SK-N-SH (cell line): ENCODE results near the gene RBBP8NL. TPM values are rescaled to one million over a fixed set of nuclear protein-coding genes. Genes with fewer than 3 reads are reported as not detected.

Experiments
- CTCF ChIA-PET: fragments of 300-600, 350-600 bp; formaldehyde crosslinking; extraction: SDS; loops from one replicate; lab custom pipeline; 2021; lab: Yijun Ruan, JAX
- POLR2A ChIA-PET: fragments of 350-600 bp; sonication (Branson Sonifier 250); formaldehyde crosslinking; extraction: SDS; loops from one replicate; lab custom pipeline; 2020; ENCODE audit warnings: antibody characterized with exemption, inconsistent platforms; lab: Yijun Ruan, JAX
- DNase-seq: peaks from one replicate; pipeline ENCODE4 v3.0.0; 2012
- H2AFZ ChIP-seq: fragments of 200-600 bp; sonication (generic); 2 replicates; pipeline ENCODE4 v1.8.1; 2016; ENCODE audit warnings: antibody characterized with exemption, mild to moderate bottlenecking, low read depth
- H3F3A ChIP-seq: fragments of 200-600 bp; sonication (generic); replicated peaks from 2 replicates; pipeline ENCODE3; 2016; ENCODE audit warnings: antibody characterized with exemption, mild to moderate bottlenecking; ENCODE audit not compliant: insufficient read depth
- H3K27ac ChIP-seq, 2 experiments: fragments of 200-500 bp in 1 of 2; fragments of 200-600 bp in 1 of 2; sonication (Bioruptor generic) in 1 of 2; sonication (generic), shearing (Covaris generic) in 1 of 2; 2 replicates each; pipeline versions ENCODE4 v1.5.1 to v1.6.1; 2014 to 2016; ENCODE audit warnings: low read depth in 2 of 2, inconsistent platforms in 1 of 2, low read length in 1 of 2, mild to moderate bottlenecking in 1 of 2, mixed read lengths in 1 of 2
- H3K27me3 ChIP-seq: fragments of 200-600 bp; sonication (generic), shearing (Covaris generic); 2 replicates; pipeline ENCODE4 v1.6.1; 2016; ENCODE audit warnings: mixed run types; ENCODE audit not compliant: insufficient read depth
- H3K36me3 ChIP-seq, 2 experiments: fragments of 200-500 bp in 1 of 2; fragments of 200-600 bp in 1 of 2; sonication (Bioruptor generic) in 1 of 2; sonication (generic) in 1 of 2; replicated peaks in 1 of 2; 2 replicates each; pipeline versions ENCODE3 to v1.5.1; 2014 to 2016; ENCODE audit warnings: low read length in 1 of 2, mild to moderate bottlenecking in 1 of 2; ENCODE audit not compliant: insufficient read depth in 2 of 2, control insufficient read depth in 1 of 2
- H3K4me1 ChIP-seq, 2 experiments: fragments of 200-500 bp in 1 of 2; fragments of 200-600 bp in 1 of 2; sonication (Bioruptor generic) in 1 of 2; sonication (generic), shearing (Covaris generic) in 1 of 2; 2 replicates each; pipeline versions ENCODE4 v1.5.1 to v1.6.1; 2014 to 2016; ENCODE audit warnings: low read depth in 1 of 2, low read length in 1 of 2, mixed run types in 1 of 2; ENCODE audit not compliant: insufficient read depth in 2 of 2, control insufficient read depth in 1 of 2
- H3K4me2 ChIP-seq: fragments of 200-600 bp; sonication (generic), shearing (Covaris generic); 2 replicates; pipeline ENCODE4 v1.6.1; 2017; ENCODE audit warnings: mixed run types
- H3K4me3 ChIP-seq, 2 experiments: fragments of 200-500 bp in 1 of 2; fragments of 200-600 bp in 1 of 2; sonication (Bioruptor generic) in 1 of 2; sonication (generic), shearing (Covaris generic) in 1 of 2; 2 replicates each; pipeline versions ENCODE4 v1.5.1 to v1.8.1; 2014 to 2016; ENCODE audit warnings: low read depth in 2 of 2, inconsistent platforms in 1 of 2, low read length in 1 of 2, mild to moderate bottlenecking in 1 of 2, mixed read lengths in 1 of 2, moderate library complexity in 1 of 2
- H3K79me2 ChIP-seq: fragments of 200-600 bp; sonication (generic); 2 replicates; pipeline ENCODE4 v1.8.1; 2017; ENCODE audit warnings: mild to moderate bottlenecking; ENCODE audit not compliant: insufficient read depth
- H3K9ac ChIP-seq: fragments of 200-600 bp; sonication (generic); 2 replicates; pipeline ENCODE4 v1.6.1; 2017; ENCODE audit warnings: mixed run types
- H3K9me2 ChIP-seq: fragments of 200-600 bp; sonication (generic); 2 replicates; pipeline ENCODE4 v1.6.1; 2017; ENCODE audit warnings: mixed run types
- H3K9me3 ChIP-seq: fragments of 200-600 bp; sonication (generic); 2 replicates; pipeline ENCODE4 v1.6.1; 2017; ENCODE audit warnings: mixed run types, mild to moderate bottlenecking, moderate library complexity
- H4K20me1 ChIP-seq: fragments of 200-600 bp; sonication (generic); 2 replicates; pipeline ENCODE4 v1.6.1; 2017; ENCODE audit warnings: mild to moderate bottlenecking, mixed run types; ENCODE audit not compliant: insufficient read depth
- ELF1 ChIP-seq: IDR thresholded peaks from 2 replicates; pipeline ENCODE4 v1.4.0; 2012
- EP300 ChIP-seq, 2 experiments: IDR thresholded peaks; 2 replicates each; pipeline versions ENCODE4 v1.4.0 to v1.6.1; 2012; ENCODE audit warnings: borderline replicate concordance in 1 of 2, low read depth in 1 of 2, low read length in 1 of 2
- GABPA ChIP-seq: IDR thresholded peaks from 2 replicates; pipeline ENCODE4 v1.4.0; 2012; ENCODE audit warnings: low read depth, mild to moderate bottlenecking
- GATA2 ChIP-seq: sonication (generic); formaldehyde crosslinking; IDR thresholded peaks from 2 replicates; pipeline ENCODE4 v1.5.0; 2020; ENCODE audit warnings: mild to moderate bottlenecking, missing genetic modification reagents
- MEF2A ChIP-seq: IDR thresholded peaks from 2 replicates; pipeline ENCODE4 v1.4.0; 2012; ENCODE audit warnings: low read depth, borderline replicate concordance
- MXI1 ChIP-seq: IDR thresholded peaks from 2 replicates; pipeline ENCODE4 v1.6.1; 2012; ENCODE audit warnings: mild to moderate bottlenecking, low read depth, low read length, improper control_type of control experiment
- POLR2AphosphoS5 ChIP-seq: IDR thresholded peaks from 2 replicates; pipeline ENCODE4 v1.6.1; 2012; ENCODE audit warnings: low read depth, low read length
- RAD21 ChIP-seq: IDR thresholded peaks from 2 replicates; pipeline ENCODE4 v1.6.1; 2012; ENCODE audit warnings: mild to moderate bottlenecking, low read length
- RFX5 ChIP-seq: IDR thresholded peaks from 2 replicates; pipeline ENCODE4 v1.6.1; 2012; ENCODE audit warnings: mild to moderate bottlenecking, improper control_type of control experiment, low read length
- SIN3A ChIP-seq: IDR thresholded peaks from 2 replicates; pipeline ENCODE4 v1.6.1; 2012; ENCODE audit warnings: low read depth, mild to moderate bottlenecking, low read length, moderate library complexity, borderline replicate concordance
- TCF12 ChIP-seq: IDR thresholded peaks from 2 replicates; pipeline ENCODE4 v1.4.0; 2012
- WGBS: methylation state at CpG from one replicate; pipeline ENCODE4 v1.1.6; 2017; ENCODE audit warnings: low lambda C conversion rate; 5-methylcytosine and 5-hydroxymethylcytosine counted together
- polyA plus RNA-seq, 3 experiments: library from polyadenylated mRNA; depleted of rRNA; stranded (reverse); fragments of >200 nt; gene quantifications; 2 replicates each; pipeline ENCODE4 v1.2.3, GENCODE V29; 2012
- TF ChIP-seq, protein P1 (sequence below): IDR thresholded peaks from 2 replicates; pipeline ENCODE4 v1.4.0; 2012; ENCODE audit warnings: low read depth
- TF ChIP-seq, protein P2 (sequence below): IDR thresholded peaks from 2 replicates; pipeline ENCODE4 v1.6.1; 2012; ENCODE audit warnings: mild to moderate bottlenecking, low read depth, low read length, moderate library complexity
- TF ChIP-seq, protein P3 (sequence below): fragments of 150-350 bp; IDR thresholded peaks from 2 replicates; pipeline ENCODE4 v1.6.1; 2016; ENCODE audit warnings: mild to moderate bottlenecking, low read depth, low read length
- TF ChIP-seq, protein P4 (sequence below): fragments of 200-600 bp; sonication (generic); IDR thresholded peaks from 2 replicates; pipeline ENCODE4 v1.6.1; 2017; ENCODE audit warnings: antibody characterized with exemption, mild to moderate bottlenecking, moderate library complexity
- TF ChIP-seq, protein P5 (sequence below): IDR thresholded peaks from 2 replicates; pipeline ENCODE4 v1.4.0; 2012; ENCODE audit warnings: low read depth, borderline replicate concordance
- TF ChIP-seq, protein P6 (sequence below): IDR thresholded peaks from 2 replicates; pipeline ENCODE4 v1.4.0; 2012; ENCODE audit warnings: low read depth, borderline replicate concordance

RBBP8NL gene
- polyA plus RNA-seq, 1 of the 3 experiments (the other 2 are of a cell fraction), result not detected

DNA sequence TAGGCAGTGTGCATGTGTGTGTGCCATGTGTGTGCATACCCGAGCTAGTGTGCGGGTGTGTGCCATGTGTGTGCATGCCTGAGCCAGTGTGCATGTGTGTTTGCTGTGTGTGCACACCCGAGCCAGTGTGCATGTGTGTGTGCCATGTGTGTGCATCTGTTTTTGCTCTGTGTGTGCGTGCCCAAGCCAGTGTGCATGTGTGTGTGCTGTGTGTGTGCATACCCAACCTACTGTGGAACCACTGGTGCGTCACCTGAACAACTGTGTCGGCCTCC is 5.7 kb downstream of the RBBP8NL start:
- Histone ChIP-seq H3K9me2 (no peaks in the 10 kb centered on the region), H3K4me1 (no peaks in the 10 kb centered on the region), H3K4me2 (no peak overlapping the region), H3K9me3 (no peaks in the 10 kb centered on the region), H3K27ac (no peak overlapping the region), H3K79me2 (no peaks in the 10 kb centered on the region), H3K36me3 (no peaks in the 10 kb centered on the region), H4K20me1 (no peaks in the 10 kb centered on the region), H3F3A (no peaks in the 10 kb centered on the region), H3K27me3 (no peaks in the 10 kb centered on the region), H2AFZ (no peak overlapping the region), H3K4me3 (no peak overlapping the region), H3K9ac (no peak overlapping the region)
- ChIA-PET CTCF (no interaction called here), POLR2A (no interaction called here)
- TF ChIP-seq TCF12 (no peak), POLR2AphosphoS5 (no peak)
- WGBS, result 46% methylated on average over 4 of the region's 6 CpGs
- DNase-seq, result no peak

DNA sequence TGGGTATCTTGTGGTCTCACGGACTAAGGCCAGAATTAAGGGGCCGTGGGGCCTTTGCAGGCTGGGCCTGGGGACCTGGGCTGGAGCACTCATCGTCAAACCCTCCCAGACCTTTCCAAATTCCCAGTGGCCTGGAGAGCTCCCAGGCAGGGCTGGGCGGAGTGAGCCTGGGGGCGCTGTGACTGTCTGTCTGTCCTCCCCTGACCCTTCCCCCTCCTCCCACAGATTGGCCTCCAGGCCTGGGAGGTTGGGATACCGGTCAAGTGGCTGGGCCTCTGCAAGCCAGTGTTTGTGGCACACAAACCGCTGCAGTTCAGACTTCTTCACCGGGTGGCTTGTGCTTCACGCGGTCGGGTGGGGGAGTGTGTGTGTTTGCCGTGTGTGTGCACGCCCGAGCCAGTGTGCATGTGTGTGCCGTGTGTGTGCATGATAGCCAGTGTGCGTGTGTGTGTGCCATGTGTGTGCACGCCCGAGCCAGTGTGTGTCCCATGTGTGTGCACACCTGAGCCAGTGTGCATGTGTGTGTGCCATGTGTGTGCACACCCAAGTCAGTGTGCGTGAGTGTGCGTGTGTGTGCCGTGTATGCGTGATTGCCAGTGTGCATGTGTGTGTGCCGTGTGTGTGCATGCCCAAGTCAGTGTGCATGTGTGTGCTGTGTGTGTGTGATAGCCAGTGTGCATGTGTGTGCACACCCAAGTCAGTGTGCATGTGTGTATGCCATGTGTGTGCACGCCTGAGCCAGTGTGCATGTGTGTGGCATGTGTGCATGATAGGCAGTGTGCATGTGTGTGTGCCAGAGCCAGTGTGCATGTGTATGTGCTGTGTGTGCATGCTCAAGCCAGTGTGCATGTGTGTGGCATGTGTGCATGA is 6.3 kb downstream of the RBBP8NL start:
- POLR2A ChIA-PET, result no interaction called here
- CTCF ChIA-PET, result interaction anchor here (1.1 to 2.8 kb wide), 2 partner anchors 11 to 79 kb away, joined by 4 to 16 read pairs; no protein-coding TSS in a partner anchor
- H3K9me3 ChIP-seq, result no peaks in the 10 kb centered on the region
- H3K36me3 ChIP-seq, result no peaks in the 10 kb centered on the region
- no peaks in the 10 kb centered on the region for H3K79me2 ChIP-seq
- 81% methylated on average over 17 of the region's 24 CpGs for WGBS
- no peaks in the 10 kb centered on the region for H3K9me2 ChIP-seq
- no peaks in the 10 kb centered on the region for H3K4me1 ChIP-seq
- no peaks in the 10 kb centered on the region for H4K20me1 ChIP-seq
- H3K4me2 ChIP-seq, result no peak overlapping the region
- no peak for DNase-seq
- H3K4me3 ChIP-seq, result no peak overlapping the region
- no peak overlapping the region for H2AFZ ChIP-seq
- no peaks in the 10 kb centered on the region for H3K27me3 ChIP-seq
- no peak overlapping the region for H3K9ac ChIP-seq
- no peak overlapping the region for H3K27ac ChIP-seq
- H3F3A ChIP-seq, result no peaks in the 10 kb centered on the region
- TF ChIP-seq, protein P1, sequence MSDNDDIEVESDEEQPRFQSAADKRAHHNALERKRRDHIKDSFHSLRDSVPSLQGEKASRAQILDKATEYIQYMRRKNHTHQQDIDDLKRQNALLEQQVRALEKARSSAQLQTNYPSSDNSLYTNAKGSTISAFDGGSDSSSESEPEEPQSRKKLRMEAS, result no peak
- TF ChIP-seq EP300 (IDR thresholded peaks at IDR 0.05; ENCODE audit: borderline replicate concordance in 1 of 2, low read depth in 1 of 2, low read length in 1 of 2), result no peak
- TF ChIP-seq, protein P2, sequence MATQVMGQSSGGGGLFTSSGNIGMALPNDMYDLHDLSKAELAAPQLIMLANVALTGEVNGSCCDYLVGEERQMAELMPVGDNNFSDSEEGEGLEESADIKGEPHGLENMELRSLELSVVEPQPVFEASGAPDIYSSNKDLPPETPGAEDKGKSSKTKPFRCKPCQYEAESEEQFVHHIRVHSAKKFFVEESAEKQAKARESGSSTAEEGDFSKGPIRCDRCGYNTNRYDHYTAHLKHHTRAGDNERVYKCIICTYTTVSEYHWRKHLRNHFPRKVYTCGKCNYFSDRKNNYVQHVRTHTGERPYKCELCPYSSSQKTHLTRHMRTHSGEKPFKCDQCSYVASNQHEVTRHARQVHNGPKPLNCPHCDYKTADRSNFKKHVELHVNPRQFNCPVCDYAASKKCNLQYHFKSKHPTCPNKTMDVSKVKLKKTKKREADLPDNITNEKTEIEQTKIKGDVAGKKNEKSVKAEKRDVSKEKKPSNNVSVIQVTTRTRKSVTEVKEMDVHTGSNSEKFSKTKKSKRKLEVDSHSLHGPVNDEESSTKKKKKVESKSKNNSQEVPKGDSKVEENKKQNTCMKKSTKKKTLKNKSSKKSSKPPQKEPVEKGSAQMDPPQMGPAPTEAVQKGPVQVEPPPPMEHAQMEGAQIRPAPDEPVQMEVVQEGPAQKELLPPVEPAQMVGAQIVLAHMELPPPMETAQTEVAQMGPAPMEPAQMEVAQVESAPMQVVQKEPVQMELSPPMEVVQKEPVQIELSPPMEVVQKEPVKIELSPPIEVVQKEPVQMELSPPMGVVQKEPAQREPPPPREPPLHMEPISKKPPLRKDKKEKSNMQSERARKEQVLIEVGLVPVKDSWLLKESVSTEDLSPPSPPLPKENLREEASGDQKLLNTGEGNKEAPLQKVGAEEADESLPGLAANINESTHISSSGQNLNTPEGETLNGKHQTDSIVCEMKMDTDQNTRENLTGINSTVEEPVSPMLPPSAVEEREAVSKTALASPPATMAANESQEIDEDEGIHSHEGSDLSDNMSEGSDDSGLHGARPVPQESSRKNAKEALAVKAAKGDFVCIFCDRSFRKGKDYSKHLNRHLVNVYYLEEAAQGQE, result no peak
- no peak for TF ChIP-seq MXI1
- TF ChIP-seq TCF12, result no peak
- TF ChIP-seq, protein P3, sequence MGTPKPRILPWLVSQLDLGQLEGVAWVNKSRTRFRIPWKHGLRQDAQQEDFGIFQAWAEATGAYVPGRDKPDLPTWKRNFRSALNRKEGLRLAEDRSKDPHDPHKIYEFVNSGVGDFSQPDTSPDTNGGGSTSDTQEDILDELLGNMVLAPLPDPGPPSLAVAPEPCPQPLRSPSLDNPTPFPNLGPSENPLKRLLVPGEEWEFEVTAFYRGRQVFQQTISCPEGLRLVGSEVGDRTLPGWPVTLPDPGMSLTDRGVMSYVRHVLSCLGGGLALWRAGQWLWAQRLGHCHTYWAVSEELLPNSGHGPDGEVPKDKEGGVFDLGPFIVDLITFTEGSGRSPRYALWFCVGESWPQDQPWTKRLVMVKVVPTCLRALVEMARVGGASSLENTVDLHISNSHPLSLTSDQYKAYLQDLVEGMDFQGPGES, result no peak
- no peak for TF ChIP-seq MEF2A
- no peak for TF ChIP-seq GATA2 (CRISPR knock-in tag)
- TF ChIP-seq, protein P4, sequence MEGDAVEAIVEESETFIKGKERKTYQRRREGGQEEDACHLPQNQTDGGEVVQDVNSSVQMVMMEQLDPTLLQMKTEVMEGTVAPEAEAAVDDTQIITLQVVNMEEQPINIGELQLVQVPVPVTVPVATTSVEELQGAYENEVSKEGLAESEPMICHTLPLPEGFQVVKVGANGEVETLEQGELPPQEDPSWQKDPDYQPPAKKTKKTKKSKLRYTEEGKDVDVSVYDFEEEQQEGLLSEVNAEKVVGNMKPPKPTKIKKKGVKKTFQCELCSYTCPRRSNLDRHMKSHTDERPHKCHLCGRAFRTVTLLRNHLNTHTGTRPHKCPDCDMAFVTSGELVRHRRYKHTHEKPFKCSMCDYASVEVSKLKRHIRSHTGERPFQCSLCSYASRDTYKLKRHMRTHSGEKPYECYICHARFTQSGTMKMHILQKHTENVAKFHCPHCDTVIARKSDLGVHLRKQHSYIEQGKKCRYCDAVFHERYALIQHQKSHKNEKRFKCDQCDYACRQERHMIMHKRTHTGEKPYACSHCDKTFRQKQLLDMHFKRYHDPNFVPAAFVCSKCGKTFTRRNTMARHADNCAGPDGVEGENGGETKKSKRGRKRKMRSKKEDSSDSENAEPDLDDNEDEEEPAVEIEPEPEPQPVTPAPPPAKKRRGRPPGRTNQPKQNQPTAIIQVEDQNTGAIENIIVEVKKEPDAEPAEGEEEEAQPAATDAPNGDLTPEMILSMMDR, result no peak
- TF ChIP-seq GABPA, result no peak
- no peak for TF ChIP-seq POLR2AphosphoS5
- TF ChIP-seq, protein P5, sequence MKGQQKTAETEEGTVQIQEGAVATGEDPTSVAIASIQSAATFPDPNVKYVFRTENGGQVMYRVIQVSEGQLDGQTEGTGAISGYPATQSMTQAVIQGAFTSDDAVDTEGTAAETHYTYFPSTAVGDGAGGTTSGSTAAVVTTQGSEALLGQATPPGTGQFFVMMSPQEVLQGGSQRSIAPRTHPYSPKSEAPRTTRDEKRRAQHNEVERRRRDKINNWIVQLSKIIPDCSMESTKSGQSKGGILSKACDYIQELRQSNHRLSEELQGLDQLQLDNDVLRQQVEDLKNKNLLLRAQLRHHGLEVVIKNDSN, result no peak
- no peak for TF ChIP-seq RFX5
- TF ChIP-seq RAD21, result no peak
- TF ChIP-seq SIN3A, result no peak
- TF ChIP-seq, protein P6, sequence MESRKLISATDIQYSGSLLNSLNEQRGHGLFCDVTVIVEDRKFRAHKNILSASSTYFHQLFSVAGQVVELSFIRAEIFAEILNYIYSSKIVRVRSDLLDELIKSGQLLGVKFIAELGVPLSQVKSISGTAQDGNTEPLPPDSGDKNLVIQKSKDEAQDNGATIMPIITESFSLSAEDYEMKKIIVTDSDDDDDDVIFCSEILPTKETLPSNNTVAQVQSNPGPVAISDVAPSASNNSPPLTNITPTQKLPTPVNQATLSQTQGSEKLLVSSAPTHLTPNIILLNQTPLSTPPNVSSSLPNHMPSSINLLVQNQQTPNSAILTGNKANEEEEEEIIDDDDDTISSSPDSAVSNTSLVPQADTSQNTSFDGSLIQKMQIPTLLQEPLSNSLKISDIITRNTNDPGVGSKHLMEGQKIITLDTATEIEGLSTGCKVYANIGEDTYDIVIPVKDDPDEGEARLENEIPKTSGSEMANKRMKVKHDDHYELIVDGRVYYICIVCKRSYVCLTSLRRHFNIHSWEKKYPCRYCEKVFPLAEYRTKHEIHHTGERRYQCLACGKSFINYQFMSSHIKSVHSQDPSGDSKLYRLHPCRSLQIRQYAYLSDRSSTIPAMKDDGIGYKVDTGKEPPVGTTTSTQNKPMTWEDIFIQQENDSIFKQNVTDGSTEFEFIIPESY, result no peak
- TF ChIP-seq ELF1, result no peak
